MG63 (cell line): ENCODE data around the gene NEURL1. TPM values are rescaled to one million over a fixed set of nuclear protein-coding genes. Genes with fewer than 3 reads are reported as not detected.
"Not testable (repeated sequence)": the region's sequence is repeated elsewhere in the genome, so short reads cannot be mapped to it uniquely, and the experiment has no call there.

Experiments
- DNase-seq: peaks from one replicate; pipeline ENCODE4 v3.0.0-alpha.2; 2020
- H3K27me3 ChIP-seq: fragments of 250-450 bp; sonication (Bioruptor Pico); 2 replicates; pipeline ENCODE4 v1.5.1; 2020; ENCODE audit warnings: mild to moderate bottlenecking, moderate library complexity
- H3K36me3 ChIP-seq: fragments of 250-450 bp; sonication (Bioruptor Pico); 2 replicates; pipeline ENCODE4 v1.5.1; 2020; ENCODE audit warnings: mild to moderate bottlenecking, moderate library complexity
- H3K4me3 ChIP-seq: fragments of 250-450 bp; sonication (Bioruptor Pico); 2 replicates; pipeline ENCODE4 v1.5.1; 2020; ENCODE audit warnings: mild to moderate bottlenecking, moderate library complexity
- H3K9me3 ChIP-seq: fragments of 250-450 bp; sonication (Bioruptor Pico); 2 replicates; pipeline ENCODE4 v1.5.1; 2020; ENCODE audit warnings: mild to moderate bottlenecking, moderate library complexity
- total RNA-seq: library from RNA; depleted of rRNA; stranded (reverse); fragments of >200 nt; shearing (Covaris generic); gene quantifications from 2 replicates; pipeline ENCODE4 v1.2.3, GENCODE V29; 2014; ENCODE audit warnings: low replicate concordance

The NEURL1 gene
- total RNA-seq, 1 experiment from 2014 or later = not detected

DNA sequence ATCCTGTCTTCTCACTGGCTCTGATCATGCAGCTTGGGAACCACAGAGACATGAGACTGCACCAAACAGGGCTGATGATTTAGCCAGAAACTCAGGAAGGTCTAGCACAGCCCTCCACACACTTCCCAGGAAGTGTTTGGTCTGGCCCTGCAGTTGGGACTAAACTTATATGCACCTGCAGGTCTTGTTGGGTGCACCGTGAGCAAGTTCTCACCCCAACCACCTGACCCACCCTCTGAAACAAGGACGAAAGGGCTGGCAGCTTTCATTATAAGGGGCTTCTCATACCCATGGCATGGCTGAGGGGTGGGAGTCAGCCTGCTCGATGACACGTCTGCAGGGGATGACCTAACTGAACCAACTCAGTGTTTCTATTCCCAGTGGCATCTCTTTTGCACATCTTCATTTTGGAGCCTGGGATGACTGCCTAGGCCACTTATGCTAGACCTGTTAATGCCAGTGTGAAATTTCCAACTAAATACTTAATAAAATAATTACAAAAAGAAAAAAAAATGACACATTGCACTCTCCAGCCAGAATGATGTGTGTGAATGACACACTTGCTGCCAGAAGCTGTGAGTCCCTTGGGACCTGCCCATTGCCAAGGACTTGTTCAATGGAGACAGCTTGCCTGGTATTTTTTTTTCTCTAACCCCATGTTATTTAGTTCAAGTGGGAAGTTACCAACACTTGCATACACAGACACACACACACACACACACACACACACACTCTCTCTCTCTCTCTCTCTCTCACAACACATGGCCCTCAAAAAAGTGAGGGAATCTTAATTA is 102.6 kb downstream of the NEURL1 start:
- no peak overlapping the region for H3K4me3 ChIP-seq
- no peaks in the 10 kb centered on the region for H3K27me3 ChIP-seq
- no peak for DNase-seq
- peaks cover 19% of the 10 kb centered on the region for H3K36me3 ChIP-seq
- no peaks in the 10 kb centered on the region for H3K9me3 ChIP-seq

DNA sequence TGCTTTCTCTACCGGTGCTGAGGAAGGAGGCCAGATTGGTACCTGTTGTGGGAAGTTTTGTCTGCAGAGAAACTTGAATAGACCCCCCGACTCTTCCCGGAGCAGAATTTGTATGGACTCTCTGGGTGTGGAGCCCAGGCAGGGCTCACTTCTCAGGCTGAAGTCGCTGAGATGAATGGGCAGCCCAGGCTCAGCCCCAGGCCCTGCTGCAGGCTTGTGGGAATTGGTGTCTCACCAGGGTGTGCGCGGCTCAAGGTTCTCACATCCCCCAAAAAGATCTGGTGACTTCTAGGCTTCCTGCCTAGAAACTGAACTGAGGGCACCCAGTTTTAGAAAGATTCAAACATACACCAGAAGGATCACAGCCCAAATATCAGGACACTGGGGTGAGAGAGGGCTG is 103.5 kb downstream of the NEURL1 start:
- Histone ChIP-seq H3K36me3 (peaks cover 26% of the 10 kb centered on the region), H3K4me3 (no peak overlapping the region), H3K9me3 (no peaks in the 10 kb centered on the region), H3K27me3 (no peaks in the 10 kb centered on the region)
- no peak for DNase-seq

DNA sequence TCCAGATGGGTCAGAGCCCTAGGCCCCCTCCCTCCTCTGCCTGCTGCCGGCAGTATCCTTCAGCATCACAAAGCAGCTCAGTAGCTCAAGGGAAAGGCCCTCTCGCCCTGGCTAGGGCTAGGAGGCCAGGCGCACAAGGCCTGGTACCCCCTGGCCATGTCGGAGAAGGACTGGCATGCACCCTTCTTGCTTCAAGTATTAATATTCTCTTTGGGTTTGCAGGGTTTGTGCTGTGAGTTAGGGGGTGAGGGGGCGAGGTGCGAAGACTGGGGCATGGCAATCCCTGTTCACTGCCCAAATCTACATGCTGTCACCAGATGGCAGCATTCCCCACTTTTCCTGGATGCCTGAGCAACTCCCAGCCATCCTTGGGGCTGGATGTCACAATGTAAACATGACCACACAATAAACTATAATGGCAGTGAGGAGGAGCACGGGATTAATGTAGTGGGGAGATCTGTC is 105.2 kb downstream of the NEURL1 start:
- Histone ChIP-seq H3K36me3 (peaks cover 34% of the 10 kb centered on the region), H3K9me3 (no peaks in the 10 kb centered on the region), H3K27me3 (no peaks in the 10 kb centered on the region), H3K4me3 (no peak overlapping the region)
- DNase-seq = peak; percentile 53

DNA sequence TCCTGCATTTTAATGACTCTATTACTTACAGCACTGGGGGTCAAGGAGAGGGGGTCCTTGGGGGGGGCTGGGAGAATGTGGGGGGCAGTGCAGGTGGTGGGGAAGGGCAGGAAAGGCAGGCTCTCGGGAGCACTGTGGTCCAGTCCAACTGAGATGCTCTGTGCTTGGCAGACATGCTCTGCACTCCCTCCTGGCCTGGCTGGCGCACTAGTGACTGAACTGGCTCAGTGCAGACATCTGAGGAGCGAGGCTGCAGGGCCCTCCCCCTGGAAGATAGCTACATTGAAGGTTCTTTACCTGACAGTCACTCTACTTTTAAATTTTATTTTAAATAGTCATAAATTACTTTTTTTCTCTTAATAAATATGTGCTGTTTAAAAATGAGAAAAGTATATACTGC is 105.7 kb downstream of the NEURL1 start:
- Histone ChIP-seq H3K27me3 (no peaks in the 10 kb centered on the region), H3K36me3 (peaks cover 39% of the 10 kb centered on the region), H3K4me3 (no peak overlapping the region), H3K9me3 (no peaks in the 10 kb centered on the region)
- no peak for DNase-seq

DNA sequence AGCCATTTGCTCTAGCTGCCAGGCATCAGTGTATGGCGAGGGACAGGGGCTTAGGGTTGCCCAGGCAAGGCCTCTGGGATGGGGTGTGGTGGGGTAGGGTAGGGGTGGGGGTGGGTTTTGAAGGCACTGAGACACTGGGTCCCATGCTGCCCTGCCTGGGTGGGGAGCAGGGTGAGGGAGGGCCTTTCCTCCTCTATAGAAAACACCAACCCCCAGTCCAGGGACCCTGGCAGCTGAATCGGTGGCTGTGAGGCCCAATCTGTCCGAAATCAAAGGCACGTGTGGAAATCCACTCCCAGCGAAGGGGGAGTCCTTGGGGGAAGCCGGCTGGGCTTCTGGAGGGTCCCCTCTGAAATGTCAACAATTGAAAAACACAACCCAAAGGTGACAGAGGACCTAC is 106.4 kb downstream of the NEURL1 start:
- Histone ChIP-seq H3K36me3 (peaks cover 46% of the 10 kb centered on the region), H3K4me3 (no peak overlapping the region), H3K9me3 (no peaks in the 10 kb centered on the region), H3K27me3 (no peaks in the 10 kb centered on the region)
- DNase-seq = no peak

DNA sequence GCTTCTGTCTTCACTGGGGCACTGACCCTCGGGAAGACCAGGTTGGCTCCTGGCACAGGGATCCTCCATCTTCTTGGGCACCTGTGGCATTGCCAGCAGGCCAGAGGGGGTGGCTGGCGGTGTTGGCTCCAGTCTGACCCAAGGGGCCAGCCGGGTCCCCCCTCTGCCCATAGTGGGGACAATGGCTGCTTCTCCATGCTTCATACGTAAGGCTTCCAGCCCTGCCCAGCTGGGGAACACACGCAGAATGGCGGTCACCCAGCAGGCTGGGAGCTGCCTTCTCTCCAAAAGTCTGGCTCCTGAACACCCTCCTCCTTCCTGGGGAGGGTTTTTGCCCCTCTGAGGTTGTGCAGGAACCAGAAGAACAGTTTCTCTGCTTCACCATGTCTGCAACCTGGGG is 106.8 kb downstream of the NEURL1 start:
- H3K36me3 ChIP-seq = peaks cover 50% of the 10 kb centered on the region
- no peaks in the 10 kb centered on the region for H3K9me3 ChIP-seq
- DNase-seq = no peak
- no peak overlapping the region for H3K4me3 ChIP-seq
- no peaks in the 10 kb centered on the region for H3K27me3 ChIP-seq

DNA sequence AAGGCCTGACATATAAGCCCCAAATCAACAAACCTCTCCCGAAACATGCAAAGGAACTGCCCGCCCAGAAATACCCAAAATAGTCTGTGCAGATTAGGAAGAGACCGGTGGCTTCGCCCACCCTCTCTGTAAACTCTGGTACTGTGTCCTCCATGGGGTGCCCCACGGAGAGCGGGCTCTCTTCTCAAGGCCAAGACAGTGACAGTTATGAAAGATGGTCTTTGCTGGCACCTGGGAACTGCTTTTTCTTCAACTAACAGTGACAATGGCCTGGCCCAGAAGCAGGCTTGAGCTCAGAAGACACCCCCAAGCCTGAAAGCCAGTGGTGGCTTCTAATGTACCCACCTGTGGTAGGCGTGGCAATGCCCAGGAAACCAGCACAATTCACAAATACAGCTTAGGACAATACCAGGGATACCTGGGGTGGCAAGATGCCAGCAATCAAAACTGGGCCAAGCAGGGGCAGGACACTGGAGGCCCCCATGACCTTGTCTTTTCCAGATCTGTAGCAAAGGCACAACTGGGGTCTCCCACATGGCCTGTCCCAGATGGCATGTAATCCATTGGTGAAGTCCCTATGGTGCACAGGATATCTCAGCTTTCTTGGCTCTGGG is 107.6 kb downstream of the NEURL1 start:
- no peaks in the 10 kb centered on the region for H3K27me3 ChIP-seq
- H3K36me3 ChIP-seq = peaks cover 57% of the 10 kb centered on the region
- no peak overlapping the region for H3K4me3 ChIP-seq
- no peak for DNase-seq
- no peaks in the 10 kb centered on the region for H3K9me3 ChIP-seq

DNA sequence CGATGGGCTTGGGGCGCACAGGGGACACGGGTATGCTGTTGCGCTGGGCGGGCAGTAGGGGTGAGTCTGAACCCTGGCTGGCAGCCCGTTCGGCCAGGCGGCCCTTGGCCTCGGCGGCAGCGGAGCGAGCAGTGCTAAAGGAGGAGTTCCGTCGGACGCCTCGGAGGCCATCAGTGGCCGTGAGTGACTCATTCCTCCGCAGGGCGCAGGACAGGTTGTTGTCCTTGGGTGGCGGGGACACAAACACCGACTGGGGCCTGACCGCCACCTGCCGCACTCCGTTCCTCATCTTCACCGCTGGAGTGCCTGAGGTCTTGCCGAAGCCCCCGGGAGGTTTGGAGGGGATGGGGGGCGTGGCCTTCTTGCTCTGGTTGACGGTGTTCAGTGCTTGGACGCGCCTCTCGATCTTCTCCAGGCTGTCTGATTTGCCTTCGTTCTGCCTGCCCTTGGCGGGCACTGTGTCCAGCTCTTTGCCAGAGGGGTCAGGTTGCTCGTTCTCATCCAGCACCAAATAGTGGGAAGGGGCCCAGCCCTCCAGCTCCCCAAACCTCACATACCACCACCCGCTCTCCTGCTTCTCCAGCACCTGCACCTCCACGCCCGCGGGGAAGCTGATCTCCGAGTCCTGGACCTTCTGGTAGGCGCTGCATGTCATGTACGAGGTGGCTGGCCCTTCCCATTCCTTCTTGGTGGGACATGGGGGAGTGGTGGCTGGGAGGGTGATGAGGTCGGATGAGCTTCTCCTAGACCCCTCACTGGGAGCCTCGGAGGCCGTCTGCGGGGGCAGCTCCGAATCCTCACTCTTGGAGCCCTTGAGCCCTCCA is 108.7 kb downstream of the NEURL1 start:
- H3K9me3 ChIP-seq = no peaks in the 10 kb centered on the region
- H3K27me3 ChIP-seq = no peaks in the 10 kb centered on the region
- no peak for DNase-seq

DNA sequence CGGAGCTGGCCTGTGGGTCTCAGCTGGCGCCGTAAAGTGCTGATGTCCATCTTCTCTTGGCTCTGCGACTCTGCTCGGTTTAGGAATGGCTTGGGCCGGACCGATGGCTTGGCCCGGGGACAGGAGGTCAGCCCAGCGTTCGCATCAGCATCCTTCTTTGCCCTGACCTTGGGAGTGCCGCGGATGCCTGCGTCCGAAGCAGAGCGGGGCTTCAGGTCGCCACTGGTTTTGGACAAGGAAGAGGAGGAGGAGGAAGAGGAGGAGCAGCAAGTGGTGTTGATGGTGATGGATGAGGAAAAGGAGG is 109.3 kb downstream of the NEURL1 start:
- no peaks in the 10 kb centered on the region for H3K27me3 ChIP-seq
- H3K9me3 ChIP-seq = no peaks in the 10 kb centered on the region
- H3K36me3 ChIP-seq = peaks cover 55% of the 10 kb centered on the region
- DNase-seq = no peak
- H3K4me3 ChIP-seq = no peak overlapping the region

More for the DNA sequence above, 108.7 kb downstream of the NEURL1 start:
- Histone ChIP-seq H3K36me3 (peaks cover 57% of the 10 kb centered on the region), H3K4me3 (no peak overlapping the region)

DNA sequence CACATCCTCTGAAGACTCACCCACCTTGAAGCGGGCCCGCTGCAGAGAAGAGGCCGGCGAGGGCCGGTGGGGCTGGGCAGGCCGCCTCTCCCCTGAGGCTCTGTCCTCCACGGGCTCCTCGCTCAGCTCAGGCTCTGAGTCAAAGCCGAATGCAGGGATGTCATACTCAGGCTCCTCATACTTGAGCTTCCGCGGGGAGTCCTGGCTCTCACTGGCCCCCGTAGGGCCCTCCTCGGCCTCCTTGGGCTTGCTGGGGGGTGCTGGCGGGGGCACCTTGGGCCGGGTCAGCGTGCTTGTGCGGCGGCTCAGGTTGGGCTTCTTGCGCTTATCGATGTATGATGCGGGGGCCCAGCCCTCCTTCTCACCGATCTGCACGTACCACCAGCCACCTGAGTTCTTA is 109.9 kb downstream of the NEURL1 start:
- H3K4me3 ChIP-seq = no peak overlapping the region
- no peaks in the 10 kb centered on the region for H3K9me3 ChIP-seq
- H3K27me3 ChIP-seq = no peaks in the 10 kb centered on the region
- DNase-seq = no peak
- peaks cover 49% of the 10 kb centered on the region for H3K36me3 ChIP-seq

DNA sequence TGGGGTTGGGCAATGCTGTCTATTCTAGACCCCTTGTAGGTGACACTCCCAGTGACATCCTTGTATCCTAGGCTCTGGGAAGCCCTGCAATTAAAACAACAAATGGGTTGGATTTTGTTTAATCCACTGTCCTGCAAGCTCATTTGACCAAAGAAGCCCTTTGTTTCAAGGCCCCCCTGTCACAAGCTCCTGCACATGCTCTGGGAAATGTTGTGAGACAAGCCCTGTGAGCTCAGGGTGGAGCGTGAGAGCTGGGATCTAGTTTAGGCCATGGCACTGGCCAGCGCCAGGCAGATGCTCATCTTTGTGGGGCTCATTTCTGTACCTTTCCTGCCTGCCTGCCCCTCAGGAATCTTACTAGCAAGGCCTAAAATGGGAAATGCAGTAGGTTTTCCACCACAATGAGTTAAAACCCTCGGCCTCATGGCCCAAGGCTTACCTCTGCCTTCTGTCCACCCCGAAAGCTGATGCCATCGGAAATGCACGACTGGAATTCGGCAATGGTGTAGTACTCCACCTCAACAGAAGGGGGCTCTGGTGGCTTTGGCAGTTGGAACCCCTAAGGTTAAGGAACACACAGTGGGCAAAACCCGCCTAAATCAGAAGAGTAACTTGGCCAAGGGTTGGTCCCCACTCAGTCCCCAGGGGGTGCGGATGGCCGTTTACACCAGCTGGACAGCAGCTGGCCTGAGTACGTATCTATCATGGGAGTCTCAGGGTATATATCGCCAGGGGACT is 112.0 kb downstream of the NEURL1 start:
- Histone ChIP-seq H3K36me3 (peaks cover 57% of the 10 kb centered on the region), H3K9me3 (no peaks in the 10 kb centered on the region), H3K27me3 (no peaks in the 10 kb centered on the region), H3K4me3 (no peak overlapping the region)
- peak; percentile 26 for DNase-seq

DNA sequence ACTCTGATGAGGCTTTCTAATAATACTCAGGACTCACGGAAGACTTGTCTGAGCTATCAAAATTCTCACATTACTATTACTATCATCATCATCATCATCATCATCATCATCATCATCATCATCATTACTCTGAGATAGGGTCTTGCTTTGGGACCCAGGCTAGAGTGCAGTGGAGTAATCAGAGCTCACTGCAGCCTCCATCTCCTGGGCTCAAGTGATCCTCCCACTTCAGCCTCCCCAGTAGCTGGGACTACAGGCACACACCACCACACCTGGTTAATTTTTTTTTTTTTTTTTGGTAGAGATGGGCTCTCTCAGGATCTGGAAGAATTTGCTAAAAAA is 112.6 kb downstream of the NEURL1 start:
- DNase-seq, H3K4me3 ChIP-seq, H3K9me3 ChIP-seq, H3K27me3 ChIP-seq: not testable (repeated sequence)
- H3K36me3 ChIP-seq = peaks cover 59% of the 10 kb centered on the region

DNA sequence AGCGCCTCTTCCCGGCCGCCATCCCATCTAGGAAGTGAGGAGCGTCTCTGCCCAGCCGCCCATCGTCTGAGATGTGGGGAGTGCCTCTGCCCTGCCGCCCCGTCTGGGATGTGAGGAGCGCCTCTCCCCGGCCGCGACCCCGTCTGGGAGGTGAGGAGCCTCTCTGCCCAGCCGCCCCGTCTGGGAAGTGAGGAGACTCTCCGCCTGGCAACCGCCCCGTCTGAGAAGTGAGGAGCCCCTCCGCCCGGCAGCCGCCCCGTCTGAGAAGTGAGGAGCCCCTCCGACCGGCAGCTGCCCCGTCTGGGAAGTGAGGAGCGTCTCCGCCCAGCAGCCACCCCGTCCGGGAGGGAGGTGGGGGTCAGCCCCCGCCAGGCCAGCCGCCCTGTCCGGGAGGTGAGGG is 113.5 kb downstream of the NEURL1 start:
- H3K27me3 ChIP-seq, DNase-seq, H3K4me3 ChIP-seq, H3K9me3 ChIP-seq: not testable (repeated sequence)
- H3K36me3 ChIP-seq = peaks cover 61% of the 10 kb centered on the region

DNA sequence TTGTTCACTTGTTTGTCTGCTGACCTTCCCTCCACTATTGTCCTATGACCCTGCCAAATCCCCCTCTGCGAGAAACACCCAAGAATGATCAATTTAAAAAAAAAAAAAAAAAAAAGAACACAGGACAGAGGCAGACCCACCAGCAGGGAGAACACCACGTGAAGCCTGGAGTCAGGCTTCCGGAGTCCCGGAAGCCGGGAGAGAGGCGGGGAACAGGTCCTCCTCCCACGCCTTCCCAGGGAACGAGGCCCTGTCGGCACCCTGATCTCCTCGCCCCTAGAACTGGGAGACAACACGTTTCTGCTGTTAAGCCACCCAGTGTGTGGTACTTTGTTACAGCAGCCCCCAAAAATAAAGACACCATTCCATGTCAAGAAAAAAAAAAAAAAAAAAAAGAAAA is 114.6 kb downstream of the NEURL1 start:
- peaks cover 65% of the 10 kb centered on the region for H3K36me3 ChIP-seq
- H3K9me3 ChIP-seq, H3K27me3 ChIP-seq, DNase-seq, H3K4me3 ChIP-seq: not testable (repeated sequence)

DNA sequence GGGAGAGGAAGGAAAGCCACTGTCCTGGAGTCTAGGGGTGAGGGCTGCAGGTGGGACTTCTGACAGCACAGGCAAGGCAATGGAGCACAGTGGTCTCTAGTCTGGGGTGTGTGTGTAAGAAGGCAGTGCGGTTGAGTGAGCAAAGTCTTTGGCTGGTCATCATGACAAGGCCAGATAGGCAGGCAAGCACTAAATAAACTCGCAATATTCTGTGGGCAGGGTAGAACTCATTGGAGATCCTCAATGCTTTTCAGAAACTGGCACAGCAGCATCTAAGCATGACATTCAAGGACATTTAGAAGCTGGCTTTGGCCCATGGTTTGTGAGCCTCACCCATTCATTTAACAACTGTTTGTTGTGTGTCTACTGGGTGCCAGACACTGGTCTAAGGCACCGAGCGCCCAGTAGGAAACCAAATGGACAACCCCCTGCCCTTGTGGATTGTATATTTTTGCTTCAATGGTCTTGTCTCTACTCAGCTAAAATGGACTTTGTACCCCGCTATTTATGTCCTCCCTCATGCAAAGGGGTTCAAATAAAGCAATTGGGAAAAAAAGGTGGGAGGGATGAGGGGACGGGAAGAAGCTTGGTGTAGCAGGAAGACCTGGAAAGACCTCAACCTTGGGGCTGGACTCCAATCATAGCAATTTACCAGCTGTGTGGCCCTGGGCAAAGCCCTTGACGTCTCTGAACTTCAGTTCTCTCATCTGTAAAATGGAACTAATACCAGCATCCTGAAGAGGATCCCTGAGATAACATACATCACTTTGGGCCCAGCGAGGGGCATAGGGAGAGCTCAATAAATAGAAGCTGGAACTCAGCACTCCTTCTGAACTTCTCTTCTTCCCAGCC is 116.0 kb downstream of the NEURL1 start:
- Histone ChIP-seq H3K4me3 (no peak overlapping the region), H3K36me3 (peaks cover 70% of the 10 kb centered on the region), H3K27me3 (no peaks in the 10 kb centered on the region), H3K9me3 (no peaks in the 10 kb centered on the region)
- DNase-seq = no peak

DNA sequence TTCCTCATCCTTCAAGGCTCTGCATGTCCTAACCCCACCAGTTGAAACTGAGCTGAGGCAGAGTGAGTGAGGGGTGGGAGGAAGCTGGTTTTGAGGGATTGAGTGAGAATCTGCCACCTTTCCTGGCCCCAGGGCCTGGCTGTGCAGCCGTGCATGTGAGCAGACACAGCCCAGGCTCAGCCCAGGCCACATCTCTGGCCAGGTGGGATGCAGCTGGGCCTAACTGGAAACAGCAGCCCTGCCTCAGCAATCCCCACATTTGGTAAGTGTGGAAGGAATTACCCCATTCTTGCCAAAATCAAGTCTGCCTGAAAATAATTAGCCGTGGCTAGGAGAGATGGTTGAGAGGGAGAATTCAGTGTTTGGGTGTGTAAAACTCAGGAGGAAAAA is 116.6 kb downstream of the NEURL1 start:
- Histone ChIP-seq H3K27me3 (no peaks in the 10 kb centered on the region), H3K9me3 (no peaks in the 10 kb centered on the region), H3K36me3 (peaks cover 65% of the 10 kb centered on the region), H3K4me3 (no peak overlapping the region)
- no peak for DNase-seq
